HUDEP-2 (cell line): ENCODE measurements around the gene ASIC4.
A peak's percentile ranks its signal among the peaks of the same experiment; 100 is the strongest.

ENCODE experiments used
- DNase-seq, 76 experiments: peaks; one replicate each; lab custom pipeline; 2025; ENCODE audit not compliant: unreplicated experiment in 76 of 76; lab: John Stamatoyannopoulos, UW

Gene ASIC4

DNA sequence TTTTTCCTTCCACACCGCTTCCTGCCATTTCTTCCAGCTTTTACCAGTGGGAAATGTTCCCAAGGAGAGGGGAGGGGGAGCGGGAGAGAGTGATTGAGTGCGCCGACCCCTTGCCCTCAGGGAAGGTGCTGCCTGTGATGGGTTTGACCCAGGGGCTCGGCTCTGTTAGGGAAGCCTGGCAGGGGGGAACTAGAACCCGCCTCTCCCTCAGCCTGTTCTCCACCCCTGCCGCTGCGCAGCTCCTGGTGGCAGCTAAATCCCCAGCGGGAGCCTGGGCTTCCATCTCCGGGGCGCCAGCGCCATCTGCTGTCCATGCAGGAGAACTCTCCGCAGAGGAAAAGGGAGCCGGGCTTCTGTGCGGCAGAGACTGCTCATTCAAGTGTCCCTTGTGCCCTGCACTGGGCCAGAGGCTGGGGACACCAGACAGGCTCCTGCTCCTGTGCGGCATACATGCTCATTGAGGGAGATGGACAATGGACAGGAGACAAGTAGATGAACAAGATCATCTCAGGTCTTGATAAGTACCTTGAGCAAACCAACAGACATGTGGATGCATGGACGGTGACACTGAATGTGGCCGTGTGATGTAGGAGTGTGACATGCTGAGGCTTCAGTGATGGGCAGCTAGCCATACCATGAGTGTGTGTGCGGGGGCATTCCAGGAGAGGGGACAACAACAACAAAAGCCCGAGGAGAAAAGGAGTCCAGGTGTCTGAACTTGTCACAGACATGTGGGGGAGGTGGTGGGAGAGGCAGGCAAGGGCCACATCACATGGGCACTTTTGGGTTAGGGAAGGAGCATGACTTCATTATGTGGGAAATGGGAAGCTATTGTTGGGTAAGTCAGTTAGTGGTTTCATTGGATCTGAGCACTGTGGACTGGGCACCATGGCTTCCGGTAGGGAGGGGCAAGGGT is 16.0 kb downstream of the ASIC4 start:
- DNase-seq, result peak in 73 of 76 experiments; percentile 30 to 92 (median 78)

GRCh38 chr2:219531639-219532377 is 17.5 kb downstream of the ASIC4 start:
- DNase-seq, result no peak

DNA sequence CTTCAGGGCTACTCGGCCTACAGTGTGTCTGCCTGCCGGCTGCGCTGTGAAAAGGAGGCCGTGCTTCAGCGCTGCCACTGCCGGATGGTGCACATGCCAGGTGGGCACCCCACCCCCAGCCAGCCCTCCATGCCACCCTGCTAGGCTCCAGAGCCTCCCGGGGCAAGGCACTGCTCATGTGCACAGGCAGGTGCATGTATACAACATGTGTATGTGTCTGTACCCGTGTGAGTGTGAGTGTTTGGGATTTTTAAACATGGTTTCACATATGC is 18.0 kb downstream of the ASIC4 start:
- DNase-seq, result no peak

- DNase-seq, result no peak
These were observed 19.8 kb downstream of the ASIC4 start for GRCh38 chr2:219533930-219534661.

GRCh38 chr2:219536425-219536824 is 22.1 kb downstream of the ASIC4 start:
- DNase-seq, result no peak

GRCh38 chr2:219536967-219537366 is 22.7 kb downstream of the ASIC4 start:
- DNase-seq, result no peak

- DNase-seq, result no peak
These were observed 23.6 kb downstream of the ASIC4 start for GRCh38 chr2:219537657-219538488.

GRCh38 chr2:219538504-219538951 is 24.2 kb downstream of the ASIC4 start:
- no peak for DNase-seq

DNA sequence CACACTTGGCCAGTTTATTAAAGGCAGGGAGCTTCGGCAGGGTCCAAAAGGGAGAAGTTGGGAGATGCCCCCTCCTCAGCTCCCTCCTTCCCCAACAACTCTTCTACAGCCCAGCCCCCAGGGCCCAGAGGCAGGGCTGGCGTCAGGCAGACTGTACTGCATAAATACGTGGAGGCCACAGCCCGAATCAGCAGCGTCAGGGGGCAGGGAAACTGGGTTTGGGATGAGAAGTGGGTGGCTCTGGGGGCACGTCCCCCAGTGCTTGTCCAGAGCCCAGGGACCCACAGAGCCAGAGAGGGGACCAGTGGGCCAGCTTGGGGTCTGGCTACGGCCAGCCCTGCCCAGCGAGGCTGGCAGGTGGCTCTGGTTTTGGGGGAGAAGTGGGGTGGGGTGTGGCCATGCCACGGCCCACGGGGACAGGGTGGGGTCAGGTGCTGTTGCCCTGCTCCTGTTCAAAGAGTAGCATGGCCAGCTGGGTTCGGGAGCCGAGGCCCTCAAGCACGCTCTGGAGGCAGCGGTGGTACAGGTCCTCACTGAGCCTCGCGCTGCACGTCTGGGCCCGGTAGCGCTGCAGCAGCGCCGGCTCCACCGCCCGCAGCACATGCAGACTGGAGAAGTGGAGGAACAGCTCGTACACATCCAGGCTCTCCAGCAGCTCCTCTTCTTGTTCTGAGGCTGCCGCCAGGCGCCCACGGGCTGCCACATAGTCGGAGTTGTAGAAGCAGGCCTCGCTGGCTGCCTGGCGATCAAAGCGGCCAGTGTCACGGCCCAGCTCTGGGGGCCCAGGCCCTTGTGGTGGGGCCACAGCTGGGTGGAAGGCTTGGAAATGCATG is 24.9 kb downstream of the ASIC4 start:
- DNase-seq, result no peak

DNA sequence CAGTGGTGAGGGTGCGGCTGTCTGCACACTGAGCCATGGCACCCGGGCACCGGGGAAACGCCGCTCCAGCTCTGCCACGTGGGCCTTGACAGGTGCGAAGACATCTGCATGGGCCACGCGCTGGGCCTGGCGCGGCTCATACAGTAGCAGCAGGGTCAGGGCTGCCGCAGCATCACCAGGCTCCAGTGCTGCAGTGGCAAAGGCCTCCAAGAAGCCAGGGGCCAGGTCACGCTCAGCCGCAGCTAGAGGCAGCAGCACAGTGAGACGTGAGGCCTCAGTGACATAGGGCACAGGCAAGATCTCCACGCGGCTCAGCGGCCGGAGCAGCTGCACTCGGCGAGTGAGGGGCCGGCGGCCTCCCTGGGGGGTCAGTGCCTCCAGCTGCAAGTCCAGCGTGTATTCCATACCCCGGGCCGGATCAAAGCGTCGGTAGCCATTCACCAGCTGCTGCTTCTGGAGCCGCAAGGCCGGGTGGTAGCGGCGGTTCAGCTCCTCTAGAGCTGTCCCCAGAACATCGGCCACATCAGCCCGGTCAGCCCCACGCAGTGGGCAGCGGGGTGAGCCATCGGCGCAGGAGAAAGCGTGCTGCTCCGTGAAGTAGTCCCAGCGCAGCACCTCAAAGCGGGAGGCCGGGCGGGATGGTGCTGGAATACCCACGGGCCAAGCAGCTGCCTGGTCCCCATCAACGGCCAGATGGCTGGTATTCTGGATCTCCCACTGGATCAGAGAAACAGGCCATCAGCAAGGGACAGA is 25.8 kb downstream of the ASIC4 start:
- DNase-seq, result no peak

GRCh38 chr2:219540784-219541504 is 26.7 kb downstream of the ASIC4 start:
- DNase-seq, result no peak

GRCh38 chr2:219541611-219542180 is 27.4 kb downstream of the ASIC4 start:
- DNase-seq, result peak in 72 of 76 experiments; percentile 13 to 96 (median 73)

- DNase-seq, result peak in 8 of 76 experiments; percentile 32 to 59 (median 46)
These were observed 28.8 kb downstream of the ASIC4 start for GRCh38 chr2:219542931-219543595.

GRCh38 chr2:219543596-219544358 is 29.5 kb downstream of the ASIC4 start, which contains the start of the genes CHPF and TMEM198:
TSS of gene CHPF (minus strand) at chr2:219543809. CDS start at chr2:219543538, 271 bp downstream.
TSS of gene TMEM198 (plus strand) at chr2:219544028. CDS start at chr2:219544728, 700 bp downstream.
- peak; percentile 26 to 96 (median 89) for DNase-seq

- DNase-seq, result no peak
These were observed 30.3 kb downstream of the ASIC4 start for GRCh38 chr2:219544567-219544966.

DNA sequence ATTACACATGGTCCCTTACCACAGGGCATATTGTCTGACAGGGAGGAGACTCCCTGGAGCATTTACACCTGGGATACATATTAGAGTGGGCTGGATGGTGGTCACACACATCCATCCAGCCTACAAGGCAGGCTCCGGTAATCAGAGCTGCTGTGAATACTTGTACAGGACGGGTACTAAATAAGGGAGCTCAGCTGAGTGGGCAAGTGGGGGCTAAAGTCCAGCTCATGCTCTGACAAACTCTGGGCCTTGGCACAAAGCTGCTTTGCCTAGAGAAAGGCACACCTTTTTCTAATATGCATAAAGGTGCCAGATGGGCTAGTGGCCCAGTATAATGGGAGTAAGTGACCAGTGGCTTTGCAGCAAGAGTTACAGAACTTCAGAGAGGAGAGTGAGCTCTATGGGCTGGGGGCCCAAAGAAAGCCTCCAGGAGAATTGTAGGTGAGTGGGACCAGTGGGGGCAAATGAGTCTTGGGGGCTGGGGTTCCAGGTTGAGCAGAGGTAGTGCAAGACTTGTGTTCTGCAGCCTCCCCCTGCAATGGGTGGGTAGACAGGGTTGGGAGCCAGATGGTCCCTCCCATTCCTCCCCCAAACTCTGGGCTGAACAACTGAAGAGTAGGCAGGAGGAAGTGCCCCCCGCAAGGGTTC is 31.1 kb downstream of the ASIC4 start:
- DNase-seq, result no peak
